Mucosa of gallbladder (tissue), 1 donor: ENCODE data around the gene SLC43A1. TPM values are rescaled to one million over a fixed set of nuclear protein-coding genes. Genes with fewer than 3 reads are reported as not detected.
A peak's percentile ranks its signal among the peaks of the same experiment; 100 is the strongest.
"Not testable (repeated sequence)": the region's sequence is repeated elsewhere in the genome, so short reads cannot be mapped to it uniquely, and the experiment has no call there.

Experiments
- DNase-seq: peaks from one replicate; pipeline ENCODE4 v3.0.0-alpha.2; 2020; ENCODE audit warnings: low spot score
- total RNA-seq: library from RNA; stranded (reverse); gene quantifications from one replicate; pipeline ENCODE4 v1.2.1, GENCODE V29; 2021
- donor health status: DM: no; HTN: no; CAD: no.

Gene SLC43A1
- total RNA-seq, 1 donor from 2014 or later, result 89.5 TPM

DNA sequence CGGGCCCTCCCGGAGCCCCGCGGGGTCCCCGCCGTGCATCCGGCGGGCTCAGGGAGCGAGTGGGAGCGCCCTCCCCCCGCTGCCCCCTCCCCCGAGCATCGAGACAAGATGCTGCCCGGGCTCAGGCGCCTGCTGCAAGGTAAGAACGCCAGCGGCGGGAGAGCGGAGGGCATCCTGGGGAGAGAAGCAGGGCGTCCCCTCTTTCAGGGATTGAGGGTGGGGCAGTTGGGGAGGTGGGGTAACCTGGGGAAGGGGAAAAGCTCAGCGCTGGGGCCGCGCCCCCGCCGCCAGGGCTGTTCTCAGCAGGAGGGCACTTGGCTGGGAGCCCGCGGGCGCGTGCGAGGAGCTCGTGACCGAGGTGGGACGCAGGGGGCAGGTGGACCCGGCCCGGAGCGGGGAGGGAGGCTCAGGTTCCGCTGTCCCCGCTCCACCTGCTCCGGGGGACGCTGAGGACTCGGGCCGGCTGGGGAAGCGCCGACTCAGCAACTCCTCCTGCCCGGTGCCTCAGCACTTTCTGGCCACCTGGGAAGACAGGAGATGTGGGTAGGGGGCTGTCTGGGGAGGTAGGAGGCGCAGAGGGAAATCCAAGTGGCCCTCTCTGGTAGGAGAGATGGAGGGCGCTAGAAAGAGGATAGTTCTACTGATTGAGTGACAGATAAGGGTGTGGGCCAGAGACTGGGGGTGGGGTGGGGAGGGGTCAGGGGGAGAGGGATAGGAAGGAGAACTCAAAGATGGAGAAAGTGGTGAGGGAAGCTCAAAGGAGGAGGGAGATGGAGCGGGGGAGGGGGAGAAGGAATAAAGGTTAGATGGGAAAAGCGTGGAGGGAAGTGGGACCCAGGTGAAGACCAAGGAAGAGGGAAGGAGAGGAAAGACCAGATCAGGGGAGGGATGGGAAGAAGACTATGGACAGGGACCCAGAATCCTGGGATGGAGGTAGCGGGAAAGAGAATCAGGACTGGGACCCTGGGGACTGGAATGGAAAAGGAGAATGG, 54.4 kb downstream of the SLC43A1 start:
- no peak for DNase-seq

GRCh38 chr11:57460022-57460757, 55.3 kb downstream of the SLC43A1 start, which contains the start of gene RTN4RL2:
Gene RTN4RL2 (plus strand): TSS chr11:57460528. CDS start chr11:57460866, 338 bp downstream.
- peak; percentile 33 for DNase-seq

DNA sequence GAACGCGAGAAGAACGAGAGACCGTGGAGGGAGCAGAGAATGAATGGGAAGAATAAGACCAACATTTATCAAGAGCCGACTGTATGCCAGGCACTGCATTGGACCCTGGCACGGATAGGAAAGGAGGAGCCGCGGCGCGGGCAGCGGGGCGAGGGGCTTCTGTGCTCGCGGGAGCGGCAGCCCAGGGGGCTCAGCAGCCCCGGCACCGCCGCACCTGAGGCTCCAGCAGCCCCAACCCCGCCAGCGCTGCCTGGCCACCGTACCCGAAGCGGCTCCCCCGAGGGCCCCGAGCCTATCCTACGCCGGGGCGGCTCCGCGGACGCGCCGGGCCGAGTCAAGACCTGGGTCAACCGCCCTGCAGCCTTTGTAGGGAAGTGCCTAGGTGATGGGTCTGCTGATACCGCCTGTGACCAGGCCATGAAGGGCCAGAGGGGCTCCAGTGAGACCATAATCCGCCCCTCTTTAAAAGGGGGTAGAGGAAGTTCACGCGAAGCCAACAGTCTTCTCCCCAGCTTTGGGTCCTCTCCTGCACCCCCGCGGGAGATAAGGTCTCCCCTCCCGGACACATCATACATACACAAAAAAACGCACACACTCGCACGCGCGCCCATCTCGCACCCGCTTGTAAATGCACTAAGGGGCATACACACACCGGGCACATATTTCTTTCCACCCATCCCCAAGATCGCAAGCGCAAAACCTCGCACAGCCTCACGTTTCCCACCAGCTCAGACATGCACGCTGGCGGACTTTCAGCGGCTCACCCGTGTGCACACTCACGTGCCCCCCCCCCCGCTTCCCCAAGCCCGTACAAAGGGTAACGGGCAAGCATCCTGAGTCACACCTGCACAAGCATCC, 56.1 kb downstream of the SLC43A1 start:
- DNase-seq, result no peak

GRCh38 chr11:57458410-57459163, 56.9 kb downstream of the SLC43A1 start:
- DNase-seq, result peak; percentile 38

GRCh38 chr11:57458060-57458409, 57.5 kb downstream of the SLC43A1 start:
- no peak for DNase-seq

- DNase-seq, result no peak
Observed at GRCh38 chr11:57457643-57458023, 57.9 kb downstream of the SLC43A1 start.

GRCh38 chr11:57456960-57457642, 58.4 kb downstream of the SLC43A1 start:
- peak; percentile 91 for DNase-seq

DNA sequence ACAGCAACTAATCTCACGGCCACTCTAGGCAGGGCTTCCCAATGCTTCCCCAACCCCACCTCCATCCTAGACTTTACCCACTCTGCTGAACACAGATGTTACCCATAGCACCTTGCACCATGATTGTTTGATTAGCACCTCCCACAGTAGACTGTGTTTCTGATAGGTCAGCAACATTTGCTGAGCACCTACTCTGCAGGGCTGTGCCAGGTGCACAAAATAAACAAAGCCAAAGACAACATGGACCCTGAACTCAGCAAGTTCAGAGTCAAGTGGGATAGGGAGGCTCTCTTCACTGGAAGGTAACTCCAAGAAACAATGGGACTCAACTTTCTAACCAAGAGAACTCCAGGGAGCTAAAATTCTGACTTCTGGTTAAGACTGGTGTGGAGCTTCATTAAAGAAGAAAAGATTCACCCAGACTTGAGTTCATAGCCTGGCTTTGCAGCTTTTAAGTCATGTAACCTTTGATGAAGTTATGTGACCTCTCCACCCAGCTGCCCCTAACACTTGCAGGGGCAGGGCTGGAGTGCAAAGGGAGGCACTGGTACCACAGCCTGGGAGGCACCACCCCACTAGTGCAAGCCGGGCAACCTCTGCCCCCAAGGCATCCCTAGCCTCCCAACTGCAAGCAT, 61.8 kb downstream of the SLC43A1 start:
- peak; percentile 60 for DNase-seq

- DNase-seq, result no peak
Observed at GRCh38 chr11:57446055-57446454, 69.4 kb downstream of the SLC43A1 start.

DNA sequence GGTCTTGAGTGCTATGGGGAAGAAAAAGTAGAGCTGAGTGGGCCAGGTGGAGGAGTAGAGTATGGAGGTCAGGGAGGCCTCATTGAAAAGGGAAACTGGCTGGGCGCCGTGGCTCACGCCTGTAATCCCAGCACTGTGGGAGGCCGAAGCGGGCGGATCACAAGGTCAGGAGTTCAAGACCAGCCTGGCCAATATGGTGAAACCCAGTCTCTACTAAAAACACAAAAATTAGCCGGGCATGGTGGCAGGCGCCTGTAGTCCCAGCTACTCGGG, 70.4 kb downstream of the SLC43A1 start:
- DNase-seq, result not testable (repeated sequence)

DNA sequence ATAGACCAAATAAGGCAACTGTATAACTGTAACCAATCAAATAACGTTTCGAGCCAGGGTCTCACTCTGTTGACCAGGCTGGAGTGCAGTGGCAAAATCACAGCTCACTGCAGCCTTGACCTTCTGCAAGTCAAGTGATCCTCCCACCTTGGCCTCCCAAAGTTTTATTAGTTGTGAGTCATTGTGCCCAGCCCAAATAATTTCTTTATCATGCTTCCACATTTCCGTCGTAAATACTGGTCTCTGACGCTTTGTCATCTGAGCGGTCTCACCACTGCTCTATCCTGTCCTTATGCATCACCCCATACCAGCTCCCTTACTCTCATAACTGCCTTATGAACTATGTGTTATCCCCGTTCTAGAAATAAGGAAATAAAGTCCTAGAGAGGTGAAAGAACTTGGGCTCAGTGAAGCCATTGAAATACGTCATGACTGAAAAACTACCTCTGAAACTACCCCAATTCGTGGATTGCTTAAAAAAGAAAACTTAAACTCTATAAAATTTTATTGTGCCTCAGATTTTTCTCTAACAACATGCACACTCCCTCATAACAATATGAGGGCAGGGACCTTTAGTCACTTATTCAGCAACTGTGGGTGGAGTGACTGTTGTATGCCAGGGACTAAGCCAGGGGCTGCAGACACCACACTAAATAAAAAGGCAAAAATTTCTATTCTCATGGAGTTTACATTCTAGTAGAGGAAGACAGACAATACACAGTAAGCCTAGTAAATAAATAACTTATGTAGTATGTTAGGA, 71.0 kb downstream of the SLC43A1 start:
- no peak for DNase-seq

- no peak for DNase-seq
Observed at GRCh38 chr11:57440744-57441414, 74.6 kb downstream of the SLC43A1 start.

DNA sequence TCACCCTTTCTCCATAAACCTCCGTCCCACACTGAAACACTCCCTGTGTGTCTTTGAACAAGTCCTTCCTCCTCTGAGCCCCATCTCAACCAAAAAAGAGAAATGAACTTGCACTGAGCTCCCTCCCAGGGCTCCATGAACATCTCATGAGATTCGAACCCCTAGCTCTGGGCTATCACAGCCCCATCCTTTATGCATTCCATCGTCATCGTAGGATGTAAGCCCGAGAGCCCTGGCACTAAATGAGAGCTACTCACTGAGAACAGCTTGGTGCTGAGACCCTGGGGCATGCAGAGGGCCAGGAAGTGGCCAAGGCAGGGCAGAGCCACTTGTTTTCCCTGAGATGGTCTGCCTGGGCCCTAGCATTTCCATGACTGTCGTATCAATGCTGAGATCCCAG, 75.7 kb downstream of the SLC43A1 start:
- no peak for DNase-seq

- peak; percentile 79 for DNase-seq
Observed at GRCh38 chr11:57438345-57439285, 76.9 kb downstream of the SLC43A1 start.

GRCh38 chr11:57436031-57436430, 79.5 kb downstream of the SLC43A1 start:
- no peak for DNase-seq

DNA sequence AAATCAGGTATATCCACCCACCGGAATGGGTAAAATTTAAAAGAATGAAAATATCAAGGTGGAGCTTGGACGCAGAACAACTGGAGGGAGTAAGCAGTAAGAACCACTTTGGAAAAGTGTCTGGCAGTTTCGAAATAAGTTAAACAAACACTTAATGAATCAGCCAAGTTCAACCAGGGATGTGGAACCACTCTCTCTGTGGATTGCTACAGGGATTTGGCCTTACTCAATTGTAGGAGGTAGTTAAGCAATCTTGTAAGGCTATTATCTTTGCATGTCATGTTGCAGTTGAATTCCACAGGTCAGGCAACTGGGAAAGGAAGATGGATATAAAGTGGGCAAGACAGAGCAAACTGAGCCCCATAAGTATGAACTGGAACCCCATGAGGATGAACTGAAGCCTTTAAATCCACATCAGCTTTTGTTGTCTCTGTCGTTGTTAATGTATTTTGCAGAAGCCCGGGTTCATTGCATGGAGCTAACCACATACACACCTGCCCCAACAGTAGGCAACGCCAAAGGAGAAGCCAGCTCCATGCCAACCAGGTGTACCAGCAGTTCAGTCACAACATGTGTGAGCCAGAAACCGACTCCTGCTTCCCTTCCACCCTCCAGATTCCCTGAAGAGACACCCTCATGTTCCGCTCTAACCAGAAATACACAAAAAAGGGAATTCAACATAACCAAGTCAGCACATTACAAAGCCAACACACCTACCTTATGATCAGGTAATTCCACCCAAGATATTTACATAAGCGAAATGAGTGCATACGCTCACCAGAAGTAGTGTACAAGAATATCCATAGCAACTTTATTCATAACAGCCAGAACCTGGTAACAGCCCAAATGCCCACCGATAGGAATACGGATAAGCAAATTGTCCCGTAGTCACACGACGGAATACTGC, 80.6 kb downstream of the SLC43A1 start:
- DNase-seq, result peak; percentile 33
